Activated B cell treated with CpG ODN at 0.5 μM for 24 hours (primary cell): Measurements from ENCODE around the gene PGBD5. TPM values are rescaled to one million over a fixed set of nuclear protein-coding genes. Genes with fewer than 3 reads are reported as not detected.
A peak's percentile ranks its signal among the peaks of the same experiment; 100 is the strongest.

Experiments
- ATAC-seq: fragments of 200-7000 bp; cut with Tn5 transposase; one replicate; pipeline ENCODE4 v1.10.0; 2021; ENCODE audit warnings: low read depth, mild to moderate bottlenecking, moderate library complexity
- CTCF ChIA-PET: fragments of 350-600 bp; sonication (Branson Sonifier 250); formaldehyde crosslinking; loops from one replicate; lab custom pipeline; 2021; ENCODE audit warnings: antibody characterized with exemption; lab: Charles Lee
- POLR2A ChIA-PET: fragments of 350-600 bp; sonication (Branson Sonifier 250); formaldehyde crosslinking; loops from one replicate; lab custom pipeline; 2021; ENCODE audit warnings: antibody characterized with exemption; lab: Charles Lee
- DNase-seq: peaks from one replicate; pipeline ENCODE4 v3.0.0; 2022
- H3K27ac Mint-ChIP-seq: one replicate; pipeline ENCODE4 v1.8.0; 2020; ENCODE audit warnings: mixed read lengths
- H3K27me3 Mint-ChIP-seq: one replicate; pipeline ENCODE4 v1.8.0; 2021; ENCODE audit warnings: mixed read lengths
- H3K36me3 Mint-ChIP-seq: one replicate; pipeline ENCODE4 v1.8.0; 2021; ENCODE audit warnings: low read depth, mixed read lengths
- H3K4me1 Mint-ChIP-seq: one replicate; pipeline ENCODE4 v1.8.0; 2021; ENCODE audit warnings: mixed read lengths
- H3K4me3 Mint-ChIP-seq: one replicate; pipeline ENCODE4 v1.8.0; 2020; ENCODE audit warnings: mild to moderate bottlenecking, mixed read lengths
- H3K9me3 Mint-ChIP-seq: one replicate; pipeline ENCODE4 v1.8.0; 2020; ENCODE audit warnings: mixed read lengths
- CTCF ChIP-seq: fragments of 200-600 bp; IDR thresholded peaks from one replicate; pipeline ENCODE4 v1.8.0; 2022; ENCODE audit warnings: antibody characterized with exemption, mild to moderate bottlenecking
- intact Hi-C: fragments of 100-400 bp; cut with micrococcal nuclease; formaldehyde crosslinking; loops from one replicate; pipeline ENCODE4 v1.15.1; 2024
- total RNA-seq: library from RNA; stranded (reverse); gene quantifications from 2 replicates; pipeline ENCODE4 v1.2.3, GENCODE V29; 2022

The PGBD5 gene
- total RNA-seq, 1 donor from 2014 or later, result not detected

GRCh38 chr1:230330157-230330556, 96.0 kb downstream of the PGBD5 start:
- Mint-ChIP-seq H3K4me1 (peaks cover 6% of the 10 kb centered on the region), H3K4me3 (no peak overlapping the region), H3K27me3 (peaks cover 3% of the 10 kb centered on the region), H3K36me3 (no peaks in the 10 kb centered on the region), H3K27ac (no peak overlapping the region), H3K9me3 (no peaks in the 10 kb centered on the region)
- ChIA-PET POLR2A (no interaction called here), CTCF (no interaction called here)
- DNase-seq (no peak), ATAC-seq (no peak)
- TF ChIP-seq CTCF, result no peak
- intact Hi-C loops, result no loop called here

DNA sequence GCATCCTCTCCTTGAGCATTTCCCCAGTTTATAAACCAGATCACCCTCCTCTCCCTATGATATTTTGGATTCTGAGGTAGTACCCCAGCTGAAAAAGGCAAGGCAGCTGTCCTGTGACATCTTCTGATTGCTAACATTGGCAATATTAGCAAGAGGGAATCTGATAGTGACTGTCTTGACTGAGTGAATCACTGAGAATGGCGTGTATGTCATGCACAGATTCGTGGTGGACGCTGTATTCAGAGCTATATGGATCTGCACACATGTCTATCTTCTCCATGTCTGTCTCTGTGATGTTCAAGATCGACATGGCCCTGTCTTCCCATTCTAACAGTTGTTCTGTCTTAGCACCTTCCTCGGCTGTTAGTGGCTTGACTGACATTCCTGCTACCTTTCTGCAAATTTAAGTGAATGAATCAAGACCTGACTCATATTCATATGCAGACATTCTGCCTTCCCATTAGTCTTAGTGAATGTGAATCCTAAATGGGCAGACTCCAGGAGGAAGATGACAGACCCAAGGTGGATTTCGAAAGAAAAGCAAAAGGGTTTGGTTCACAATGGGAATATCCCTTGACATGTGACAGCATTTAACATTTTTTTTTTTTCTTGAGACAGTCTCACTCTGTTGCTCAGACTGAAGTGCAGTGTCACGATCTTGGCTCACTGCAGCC, 97.7 kb downstream of the PGBD5 start:
- DNase-seq, result no peak
- ATAC-seq, result no peak
- Mint-ChIP-seq H3K36me3 (no peaks in the 10 kb centered on the region), H3K27ac (no peak overlapping the region), H3K27me3 (peaks cover 6% of the 10 kb centered on the region), H3K4me1 (peaks cover 6% of the 10 kb centered on the region), H3K4me3 (no peak overlapping the region), H3K9me3 (no peaks in the 10 kb centered on the region)
- intact Hi-C loops, result no loop called here
- ChIA-PET CTCF (no interaction called here), POLR2A (interaction anchor here (0.6 kb wide), 1 partner anchor 259 kb away, joined by 12 read pairs; no protein-coding TSS in a partner anchor)
- TF ChIP-seq CTCF, result no peak

DNA sequence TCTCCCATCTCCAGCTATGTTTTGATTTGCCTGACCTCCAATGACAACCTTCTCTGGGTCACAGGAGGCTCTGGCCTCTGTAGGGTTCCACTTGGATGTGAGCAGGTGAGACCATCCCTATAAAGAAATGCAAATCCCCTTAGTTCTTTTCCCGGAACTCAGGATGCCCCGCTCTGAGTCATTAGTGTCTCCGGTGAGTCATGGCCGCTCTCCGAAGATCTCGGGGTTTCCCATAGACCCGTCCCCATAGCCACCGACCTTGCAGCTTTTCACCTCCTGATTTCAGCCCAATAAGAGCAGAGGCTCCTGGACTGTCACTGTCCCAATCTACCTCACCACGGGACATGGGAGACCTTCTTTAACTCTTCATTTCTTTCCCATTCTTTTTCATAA, 98.2 kb downstream of the PGBD5 start:
- ATAC-seq (peak; percentile 64), DNase-seq (no peak)
- Mint-ChIP-seq H3K27me3 (peaks cover 5% of the 10 kb centered on the region), H3K27ac (no peak overlapping the region), H3K9me3 (no peaks in the 10 kb centered on the region), H3K4me1 (peaks cover 6% of the 10 kb centered on the region), H3K4me3 (no peak overlapping the region), H3K36me3 (no peaks in the 10 kb centered on the region)
- no peak for TF ChIP-seq CTCF
- intact Hi-C loops, result no loop called here
- ChIA-PET CTCF (no interaction called here), POLR2A (no interaction called here)

- ChIA-PET CTCF (no interaction called here), POLR2A (interaction anchor here (0.6 kb wide), 1 partner anchor 989 kb away, joined by 4 read pairs; no protein-coding TSS in a partner anchor)
- peaks cover 6% of the 10 kb centered on the region for H3K4me1 Mint-ChIP-seq
- H3K9me3 Mint-ChIP-seq, result no peaks in the 10 kb centered on the region
- H3K4me3 Mint-ChIP-seq, result no peak overlapping the region
- ATAC-seq (no peak), DNase-seq (no peak)
- H3K36me3 Mint-ChIP-seq, result no peaks in the 10 kb centered on the region
- peaks cover 3% of the 10 kb centered on the region for H3K27me3 Mint-ChIP-seq
- TF ChIP-seq CTCF, result no peak
- intact Hi-C loops, result no loop called here
- H3K27ac Mint-ChIP-seq, result no peak overlapping the region
Observed at GRCh38 chr1:230326971-230327891, 98.9 kb downstream of the PGBD5 start.

GRCh38 chr1:230323686-230324085, 102.4 kb downstream of the PGBD5 start:
- ChIA-PET CTCF (no interaction called here), POLR2A (no interaction called here)
- H3K4me1 Mint-ChIP-seq, result peaks cover 6% of the 10 kb centered on the region
- no peak for DNase-seq
- no peak overlapping the region for H3K4me3 Mint-ChIP-seq
- H3K36me3 Mint-ChIP-seq, result no peaks in the 10 kb centered on the region
- TF ChIP-seq CTCF, result no peak
- intact Hi-C loops, result no loop called here
- H3K9me3 Mint-ChIP-seq, result no peaks in the 10 kb centered on the region
- H3K27me3 Mint-ChIP-seq, result peaks cover 5% of the 10 kb centered on the region
- ATAC-seq, result no peak
- no peak overlapping the region for H3K27ac Mint-ChIP-seq
